KBM-7 (cell line): ENCODE measurements around the gene XG.
"Not testable (repeated sequence)": the region's sequence is repeated elsewhere in the genome, so short reads cannot be mapped to it uniquely, and the experiment has no call there.

ENCODE experiments used
- DNase-seq: peaks from one replicate; pipeline ENCODE4 v3.0.0-alpha.2; 2015
- in situ Hi-C: fragments of 300-500 bp; cut with MboI; formaldehyde crosslinking; loops from 2 replicates; pipeline ENCODE4 v1.14.3; 2020; ENCODE audit warnings: low sequenced_read_pairs, low pct_unique_long_range_greater_than_20kb, mixed read lengths

XG gene

DNA sequence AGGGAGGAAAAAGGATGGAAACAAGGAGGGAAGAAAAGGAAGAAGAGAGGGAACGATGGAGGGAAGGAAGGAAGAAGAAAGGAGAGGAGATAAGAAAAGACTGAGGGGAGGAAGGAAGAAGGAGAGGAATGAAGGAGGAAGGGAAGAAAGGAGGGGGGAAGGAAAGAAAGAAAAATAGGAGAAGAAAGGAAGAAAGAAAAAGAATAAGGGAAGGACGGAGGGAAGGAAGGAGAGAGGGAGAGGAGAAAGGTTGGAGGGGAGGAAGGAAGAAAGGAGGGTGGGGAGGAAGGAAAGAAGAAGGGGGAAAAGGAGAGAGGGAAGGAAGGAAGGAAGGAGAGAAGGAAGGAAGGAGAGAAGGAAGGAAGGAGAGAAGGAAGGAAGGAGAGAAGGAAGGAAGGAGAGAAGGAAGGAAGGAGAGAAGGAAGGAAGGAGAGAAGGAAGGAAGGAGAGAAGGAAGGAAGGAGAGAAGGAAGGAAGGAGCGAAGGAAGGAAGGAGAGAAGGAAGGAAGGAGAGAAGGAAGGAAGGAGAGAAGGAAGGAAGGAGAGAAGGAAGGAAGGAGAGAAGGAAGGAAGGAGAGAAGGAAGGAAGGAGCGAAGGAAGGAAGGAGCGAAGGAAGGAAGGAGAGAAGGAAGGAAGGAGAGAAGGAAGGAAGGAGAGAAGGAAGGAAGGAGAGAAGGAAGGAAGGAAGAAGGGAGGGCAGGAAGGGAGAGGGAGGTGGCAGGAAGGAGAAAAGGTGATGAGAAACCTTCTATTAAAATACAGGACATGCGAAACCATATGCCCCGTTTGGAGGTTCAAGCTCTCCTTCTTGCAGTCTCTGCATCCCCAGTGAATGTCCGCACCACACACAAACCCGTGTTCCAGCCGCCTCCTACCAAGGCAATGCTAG lies 21.6 kb downstream of the XG start:
- DNase-seq, in situ Hi-C loops: not testable (repeated sequence)

DNA sequence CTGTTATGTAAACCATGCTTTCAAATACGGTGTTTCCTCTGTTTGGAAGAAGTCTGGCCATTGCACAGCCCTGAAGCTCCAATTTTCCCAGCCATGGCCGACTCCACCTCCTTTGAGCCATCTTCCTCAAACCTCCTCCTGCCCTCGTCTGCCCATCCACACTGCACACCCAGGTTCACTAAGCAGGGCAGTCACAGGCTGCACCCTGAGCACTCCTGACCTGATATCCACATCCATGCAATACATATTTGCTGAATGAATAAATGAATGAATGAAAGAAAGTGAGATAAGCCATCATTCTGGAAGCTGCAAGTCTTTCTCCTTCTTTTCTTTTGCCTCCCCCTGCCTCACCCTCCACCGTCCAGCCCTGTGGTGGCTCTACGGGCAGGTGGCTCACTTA lies 22.2 kb downstream of the XG start:
- in situ Hi-C loops = no loop called here
- DNase-seq = no peak

DNA sequence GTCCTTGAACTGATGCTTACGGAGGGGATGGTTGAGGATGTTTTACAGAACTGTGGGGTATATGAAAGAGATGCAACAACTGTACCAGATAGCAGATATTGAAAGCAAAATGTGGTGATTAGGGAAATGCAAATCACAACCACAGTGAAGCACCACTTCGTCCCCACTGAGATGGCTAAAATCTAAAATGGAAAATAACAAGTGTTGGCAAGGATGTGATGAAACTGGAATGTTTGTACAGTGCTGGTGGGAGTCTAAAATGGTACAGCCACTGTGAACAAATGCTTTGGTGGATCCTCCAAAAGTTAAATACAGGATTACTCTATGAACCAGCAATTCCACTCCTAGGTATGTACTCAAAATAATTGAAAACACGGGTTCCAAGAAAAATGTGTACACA lies 22.9 kb downstream of the XG start:
- in situ Hi-C loops = no loop called here
- DNase-seq = no peak

DNA sequence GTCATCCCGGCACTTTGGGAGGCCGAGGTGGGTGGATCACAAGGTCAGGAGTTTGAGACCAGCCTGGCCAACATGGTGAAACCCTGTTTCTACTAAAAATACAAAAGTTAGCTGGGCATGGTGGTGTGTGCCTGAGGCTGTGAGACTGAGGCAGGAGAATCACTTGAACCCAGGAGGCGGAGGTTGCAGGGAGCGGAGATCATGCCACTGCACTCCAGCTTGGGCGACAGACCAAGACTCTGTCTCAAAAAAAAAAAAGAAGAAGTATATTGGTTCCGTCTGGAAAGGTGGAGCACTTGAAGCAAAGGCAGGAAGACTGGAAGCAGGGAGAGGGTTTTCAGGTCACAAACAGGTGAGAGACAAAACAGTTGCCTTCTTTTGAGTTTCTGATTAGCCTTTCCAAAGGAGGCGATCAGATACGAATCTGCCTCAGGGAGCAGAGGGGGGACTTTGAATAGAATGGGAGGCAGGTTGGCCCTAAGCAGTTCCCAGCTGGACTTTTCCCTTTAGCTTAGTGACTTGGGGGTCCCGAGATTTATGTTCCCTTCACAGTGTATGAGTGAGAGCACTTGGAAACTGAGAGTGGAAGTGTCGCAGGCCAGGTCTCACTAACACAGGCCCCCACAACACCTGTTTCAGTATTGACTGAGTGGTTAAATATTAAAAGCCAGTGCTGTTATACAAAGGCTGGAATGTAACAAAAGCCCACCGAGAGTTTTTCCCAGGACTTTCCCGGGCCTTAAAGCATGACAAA lies 28.8 kb downstream of the XG start:
- in situ Hi-C loops = not testable (repeated sequence)

DNA sequence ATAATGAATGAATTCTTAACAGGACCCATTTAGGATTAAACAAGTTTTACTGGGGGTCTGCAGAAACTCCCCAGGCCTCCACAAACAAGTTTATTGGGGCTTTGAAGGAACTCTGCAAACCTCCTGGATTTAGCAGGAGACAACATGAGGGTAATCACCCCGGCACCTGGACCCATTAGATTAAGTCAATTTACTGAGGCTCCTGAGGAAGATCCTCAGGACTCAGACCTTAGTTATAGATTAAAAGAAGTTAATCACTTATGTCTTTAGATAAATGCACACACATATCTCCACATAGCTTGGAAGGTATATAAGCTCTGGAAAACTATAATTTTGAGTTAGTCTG lies 29.4 kb downstream of the XG start:
- no peak for DNase-seq
- in situ Hi-C loops = no loop called here

More for the DNA sequence above, 28.8 kb downstream of the XG start:
- DNase-seq = not testable (repeated sequence)

DNA sequence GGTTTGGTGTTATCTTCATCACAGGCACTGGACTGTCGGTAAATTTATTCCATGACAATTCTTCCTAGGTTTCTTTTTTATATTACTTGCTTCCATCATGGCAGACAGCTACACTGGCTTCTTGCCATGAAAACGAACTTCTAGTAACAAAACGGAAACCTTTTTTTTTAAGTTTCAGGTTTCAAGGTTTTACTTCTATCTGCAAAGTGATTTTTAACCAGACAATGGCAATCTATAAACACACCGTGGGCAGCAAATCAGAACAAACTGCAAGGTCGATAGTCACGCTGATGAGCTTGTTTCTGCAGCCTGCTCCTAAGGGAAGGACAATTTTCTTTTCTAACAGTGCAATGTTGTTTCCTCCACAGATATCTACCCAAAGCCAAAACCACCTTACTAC lies 29.9 kb downstream of the XG start:
- DNase-seq = no peak
- in situ Hi-C loops = no loop called here

DNA sequence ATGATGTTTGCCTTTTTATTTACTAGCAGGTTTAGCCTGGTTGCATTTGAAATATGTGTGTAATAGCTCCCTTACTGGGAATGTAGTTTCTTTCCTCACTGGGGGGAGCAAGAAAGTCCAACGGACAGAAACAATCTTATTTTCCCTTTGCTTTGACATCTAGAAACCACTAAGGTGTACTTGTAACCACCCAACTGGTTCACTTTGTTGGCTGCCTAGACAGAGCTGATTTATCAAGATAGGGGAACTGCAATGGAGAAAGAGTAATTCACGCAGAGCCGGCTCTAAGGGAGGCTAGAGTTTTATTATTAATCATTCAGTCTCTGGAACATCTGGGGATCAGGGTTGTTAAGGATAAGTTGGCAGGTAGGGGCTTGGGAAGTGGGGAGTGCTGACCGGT lies 30.3 kb downstream of the XG start:
- in situ Hi-C loops = no loop called here

DNA sequence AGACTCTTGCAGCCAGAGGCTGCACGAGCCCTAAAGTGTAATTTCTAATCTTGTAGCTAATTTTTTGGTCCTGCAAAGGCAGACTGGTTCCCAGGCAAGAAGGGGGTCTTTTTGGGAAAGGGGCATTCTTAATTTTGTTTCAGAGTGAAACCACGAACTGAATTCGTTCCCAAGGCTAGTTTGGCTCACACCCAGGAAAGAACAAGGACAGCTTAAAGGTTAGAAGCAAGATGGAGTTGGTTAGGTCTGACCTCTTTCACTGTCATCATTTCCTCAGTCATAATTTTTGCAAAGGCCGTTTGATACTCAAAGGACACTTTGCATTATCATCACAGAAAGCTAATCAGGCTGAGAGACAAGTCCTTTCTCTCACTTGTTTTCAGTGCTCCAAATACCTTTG lies 30.9 kb downstream of the XG start:
- in situ Hi-C loops = no loop called here
- no peak for DNase-seq

More for the DNA sequence above, 30.3 kb downstream of the XG start:
- no peak for DNase-seq

DNA sequence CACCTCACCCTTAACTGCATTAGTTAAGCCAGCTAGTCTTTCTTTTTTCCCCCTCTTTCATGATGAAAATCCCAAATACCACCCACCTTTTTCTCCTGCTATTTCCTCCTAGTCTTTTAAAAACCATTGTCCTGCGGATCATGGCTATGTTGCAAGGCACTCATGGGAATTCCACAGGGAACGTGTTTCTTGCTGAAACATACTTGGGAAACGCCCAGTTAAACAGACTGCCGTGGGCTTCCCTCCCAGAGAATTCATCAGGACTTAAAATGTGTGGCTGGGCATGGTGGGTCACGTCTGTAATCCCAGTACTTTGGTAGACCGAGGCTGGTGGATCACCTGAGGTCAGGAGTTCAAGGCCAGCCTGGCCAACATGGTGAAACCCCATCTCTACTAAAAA lies 32.2 kb downstream of the XG start:
- no peak for DNase-seq
- in situ Hi-C loops = no loop called here

DNA sequence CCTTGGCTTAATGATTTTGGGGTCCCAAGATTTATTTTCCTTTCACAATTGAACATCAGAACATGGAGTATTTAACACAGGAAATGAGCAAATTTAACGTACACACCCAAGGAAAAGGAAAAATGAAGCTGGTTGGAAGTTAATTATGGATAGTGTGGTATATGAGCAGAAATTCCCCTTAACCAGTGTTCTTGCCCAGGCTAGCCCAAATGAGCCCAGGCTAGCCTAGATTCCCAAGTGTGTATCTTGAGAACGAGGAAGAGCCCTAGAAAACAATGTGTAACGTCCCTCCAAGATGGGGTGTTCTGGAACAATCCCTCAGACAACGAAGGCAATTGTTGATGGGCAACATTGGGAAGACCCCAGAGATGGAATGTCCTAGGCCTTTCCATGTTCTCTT lies 33.7 kb downstream of the XG start:
- in situ Hi-C loops = no loop called here
- DNase-seq = no peak

DNA sequence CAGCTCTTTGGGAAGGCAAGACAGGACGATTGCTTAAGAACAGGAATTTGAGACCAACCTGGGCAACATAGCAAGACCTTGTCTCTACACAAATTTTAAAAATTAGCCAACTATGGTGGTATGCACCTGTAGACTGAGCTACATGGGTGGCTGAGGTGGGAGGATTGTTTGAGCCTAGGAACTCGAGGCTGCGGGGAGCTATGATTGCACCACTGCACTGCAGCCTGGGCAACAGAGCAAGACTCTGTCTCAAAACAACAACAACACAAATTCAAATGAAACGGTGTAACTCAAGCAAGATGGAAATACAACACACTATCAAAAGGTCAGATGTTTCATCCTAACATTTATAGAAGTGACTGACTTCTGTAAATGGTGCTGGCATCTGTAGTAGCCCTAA lies 37.1 kb downstream of the XG start:
- DNase-seq = no peak
- in situ Hi-C loops = no loop called here

DNA sequence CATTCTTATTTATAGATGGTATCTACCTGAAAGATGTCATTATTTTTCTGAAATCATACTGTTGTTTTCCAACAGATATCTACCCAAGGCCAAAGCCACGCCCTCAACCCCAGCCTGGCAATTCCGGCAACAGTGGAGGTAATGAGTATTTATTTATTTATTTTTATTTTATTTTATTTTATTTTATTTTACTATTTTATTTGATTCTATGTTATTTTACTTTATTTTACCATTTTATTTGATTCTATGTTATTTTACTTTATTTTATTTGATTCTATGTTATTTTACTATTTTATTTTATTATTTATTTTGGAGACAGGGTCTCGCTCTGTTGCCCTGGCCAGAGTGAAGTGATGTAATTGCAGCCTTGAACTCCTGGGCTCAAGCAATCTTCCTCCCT lies 37.7 kb downstream of the XG start:
- no peak for DNase-seq
- in situ Hi-C loops = no loop called here

DNA sequence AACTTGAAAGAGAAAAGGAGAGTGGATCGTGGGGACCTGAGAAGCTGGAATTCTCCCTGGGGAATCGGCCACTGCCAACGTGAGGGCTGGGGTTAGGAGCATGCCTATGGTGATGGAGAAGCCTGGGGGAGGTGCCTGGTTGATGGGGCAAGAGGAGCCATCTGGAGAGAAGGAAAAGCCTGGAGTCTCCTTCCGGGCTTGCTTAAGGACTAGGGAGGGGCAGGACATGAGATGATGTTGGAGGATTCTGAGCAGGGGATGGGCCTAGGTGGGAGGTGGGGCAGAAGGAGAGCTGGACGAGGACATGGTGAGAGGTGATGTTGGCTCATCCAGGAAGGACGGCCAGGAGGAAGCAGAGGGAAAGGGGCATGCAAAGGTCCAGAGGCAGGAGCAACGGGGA lies 41.9 kb downstream of the XG start:
- DNase-seq = no peak
- in situ Hi-C loops = no loop called here

DNA sequence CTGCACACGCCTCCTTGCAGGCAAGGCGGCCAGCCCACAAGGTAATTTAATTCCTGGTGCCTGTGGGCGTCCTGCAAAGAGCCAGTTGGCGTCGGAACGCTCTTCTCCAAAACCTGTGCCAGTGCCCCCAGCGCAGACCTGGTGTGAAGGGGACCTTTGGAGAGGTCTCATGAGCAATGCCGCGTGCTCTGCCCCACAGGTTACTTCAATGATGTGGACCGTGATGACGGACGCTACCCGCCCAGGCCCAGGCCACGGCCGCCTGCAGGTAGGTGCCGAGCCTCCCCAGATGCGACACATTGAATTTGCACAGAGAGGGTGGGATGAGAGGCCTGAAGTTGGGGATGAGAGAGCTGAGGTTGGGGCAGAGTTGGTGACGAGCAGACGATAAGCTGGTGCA lies 42.5 kb downstream of the XG start:
- no peak for DNase-seq
- in situ Hi-C loops = no loop called here

DNA sequence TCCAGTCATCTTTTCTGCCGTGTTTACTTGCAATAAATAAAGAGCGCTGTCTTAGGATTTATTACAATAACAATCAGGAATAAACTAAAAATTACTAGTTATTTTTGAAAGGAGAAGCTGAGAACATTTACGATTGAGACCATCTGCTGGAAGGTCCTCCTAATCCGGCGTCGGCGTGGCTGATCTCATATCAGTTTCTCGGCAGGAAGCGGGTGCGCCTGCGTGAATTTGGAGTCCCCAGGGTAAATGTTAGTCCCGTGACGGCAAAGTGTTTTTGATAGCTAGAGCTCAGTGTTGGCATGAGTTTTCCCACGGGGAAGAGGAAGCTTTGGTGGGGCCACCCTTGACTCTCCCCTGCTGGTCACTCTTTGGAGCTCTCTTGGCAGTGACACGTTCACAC lies 45.0 kb downstream of the XG start:
- DNase-seq = peak; percentile 40
- in situ Hi-C loops = not testable (repeated sequence)

DNA sequence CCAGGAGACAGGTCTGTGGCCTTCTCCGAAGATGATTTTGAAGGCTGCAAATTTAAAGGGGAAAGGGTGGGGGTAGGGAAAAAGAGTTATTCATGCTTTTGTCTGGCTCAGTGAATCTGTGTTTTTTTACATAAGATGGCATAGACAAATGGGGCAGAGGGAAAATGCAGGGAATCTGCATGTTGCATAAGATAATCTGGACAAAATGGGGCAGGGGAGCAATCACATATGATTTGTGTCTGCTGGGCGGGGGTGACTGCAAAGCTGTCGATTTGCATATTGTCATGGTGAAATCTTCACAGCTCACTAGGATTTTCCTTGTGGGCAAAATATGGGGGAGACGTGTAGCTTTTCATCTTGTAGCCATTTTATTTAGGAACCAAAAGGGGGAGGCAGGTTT lies 47.5 kb downstream of the XG start:
- in situ Hi-C loops = no loop called here

DNA sequence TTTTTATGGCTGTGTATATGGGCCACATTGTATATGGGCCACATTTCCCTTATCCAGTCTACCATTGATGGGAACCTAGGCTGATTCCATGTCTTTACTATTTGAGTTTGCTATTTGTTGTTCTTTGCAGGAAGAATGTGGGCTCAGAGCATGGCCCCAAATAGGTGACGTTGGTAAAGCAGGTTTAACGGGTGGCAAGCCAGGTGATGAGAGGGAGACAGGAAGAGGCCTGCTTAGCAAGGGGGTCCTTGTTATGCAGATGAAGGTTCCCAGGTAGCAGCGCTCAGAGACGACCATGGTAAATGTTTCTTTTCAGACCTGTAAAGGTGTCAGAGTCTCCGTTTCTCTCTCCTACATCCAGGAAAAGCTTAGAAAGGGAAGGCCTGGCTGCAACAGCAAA lies 48.1 kb downstream of the XG start:
- in situ Hi-C loops, DNase-seq: not testable (repeated sequence)

More for the DNA sequence above, 47.5 kb downstream of the XG start:
- DNase-seq = no peak

DNA sequence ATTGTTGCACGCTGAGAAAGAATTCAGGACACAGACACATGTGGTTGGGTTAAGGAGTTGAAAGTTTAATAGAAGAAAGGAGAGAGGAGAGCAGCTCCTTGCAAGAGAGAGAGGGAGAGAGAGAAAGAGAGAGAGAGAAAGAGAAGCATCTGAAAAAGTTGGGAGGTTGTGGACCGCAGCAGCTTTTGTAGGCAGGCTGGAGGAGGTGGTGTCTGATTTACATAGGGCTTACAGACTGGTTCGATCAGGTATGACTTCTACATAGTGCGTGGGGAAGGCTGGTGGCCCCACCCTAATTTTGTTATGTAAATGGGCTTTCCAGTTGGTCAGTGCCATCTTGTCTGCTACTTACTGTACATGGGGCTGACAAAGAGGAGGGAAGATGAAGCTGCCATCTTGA lies 49.4 kb downstream of the XG start:
- no peak for DNase-seq
- in situ Hi-C loops = no loop called here

DNA sequence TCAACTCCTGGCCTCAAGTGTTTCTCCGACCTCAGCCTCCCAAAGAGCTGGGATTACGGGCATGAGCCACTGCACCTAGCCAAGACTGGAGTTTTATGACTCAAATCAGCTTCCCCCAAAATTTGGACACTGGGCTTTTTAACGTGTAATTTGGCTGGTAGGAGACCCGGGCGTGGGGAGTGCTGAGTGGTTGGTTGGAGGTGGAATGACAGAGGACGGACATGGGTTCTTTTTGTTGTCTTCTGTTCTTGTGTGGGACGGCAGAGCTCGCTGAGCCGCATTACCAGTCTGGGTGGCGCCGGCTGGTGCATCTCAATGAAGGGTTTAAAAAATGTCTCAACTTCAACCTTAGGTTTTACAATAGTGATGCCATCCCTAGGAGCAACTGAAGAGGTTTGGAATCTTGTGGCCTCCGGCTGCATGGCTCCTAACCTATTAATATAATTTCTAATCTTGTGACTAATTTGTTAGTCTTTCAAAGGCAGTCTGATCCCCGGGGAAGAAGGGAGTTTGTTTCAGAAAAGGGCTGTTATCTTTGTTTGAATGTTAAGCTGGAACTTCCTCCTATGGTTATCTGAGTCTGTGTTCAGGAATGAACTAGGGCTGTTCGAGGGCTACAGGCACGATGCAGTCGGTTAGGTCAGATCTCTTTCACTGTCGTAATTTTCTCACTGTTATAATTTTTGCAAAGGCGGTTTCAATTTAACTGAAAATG lies 50.7 kb downstream of the XG start:
- DNase-seq = peak; percentile 39
- in situ Hi-C loops = not testable (repeated sequence)

DNA sequence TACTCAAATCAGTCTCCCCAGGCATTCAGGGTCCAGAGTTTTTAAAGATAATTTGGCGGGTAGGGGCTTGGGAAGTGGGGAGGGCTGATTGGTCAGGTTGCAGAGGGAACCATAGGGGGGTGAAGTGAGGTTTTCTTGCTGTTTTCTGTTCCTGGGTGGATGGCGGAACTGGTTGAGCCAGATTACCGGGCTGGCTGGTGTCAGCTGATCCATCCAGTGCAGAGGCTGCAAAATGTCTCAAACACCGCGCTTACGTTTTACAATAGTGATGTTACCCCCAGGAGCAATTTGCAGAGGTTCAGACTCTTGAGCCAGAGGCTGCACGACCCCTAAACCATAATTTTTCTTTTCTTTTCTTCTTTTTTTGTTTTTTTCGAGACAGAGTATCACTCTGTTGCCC lies 51.6 kb downstream of the XG start:
- DNase-seq, in situ Hi-C loops: not testable (repeated sequence)
